Smooth muscle cell (in vitro differentiated cells): Measurements from ENCODE around the gene TRIM74. TPM values are rescaled to one million over a fixed set of nuclear protein-coding genes. Genes with fewer than 3 reads are reported as not detected.
"Not testable (repeated sequence)": the region's sequence is repeated elsewhere in the genome, so short reads cannot be mapped to it uniquely, and the experiment has no call there.

Experiments
- DNase-seq: peaks from one replicate; lab custom pipeline; 2025; ENCODE audit not compliant: unreplicated experiment; lab: John Stamatoyannopoulos, UW
- H2AFZ ChIP-seq: fragments of 200-600 bp; sonication (generic); 2 replicates; pipeline ENCODE4 v1.6.0; 2016; ENCODE audit warnings: antibody characterized with exemption, low read depth, mild to moderate bottlenecking
- H3F3A ChIP-seq: fragments of 200-600 bp; sonication (generic); 2 replicates; pipeline ENCODE4 v1.6.0; 2017; ENCODE audit warnings: antibody characterized with exemption, low read depth
- H3K27ac ChIP-seq: fragments of 200-600 bp; sonication (generic); 2 replicates; pipeline ENCODE4 v1.5.1; 2016; ENCODE audit warnings: low read depth, mild to moderate bottlenecking
- H3K27me3 ChIP-seq: fragments of 200-600 bp; sonication (generic); 2 replicates; pipeline ENCODE4 v1.6.1; 2016; ENCODE audit warnings: low read depth, mild to moderate bottlenecking
- H3K36me3 ChIP-seq: fragments of 200-600 bp; sonication (generic); 2 replicates; pipeline ENCODE4 v1.5.1; 2016; ENCODE audit warnings: low read depth
- H3K4me1 ChIP-seq: fragments of 200-600 bp; sonication (generic); 2 replicates; pipeline ENCODE4 v1.5.1; 2016; ENCODE audit warnings: low read depth
- H3K4me2 ChIP-seq: fragments of 200-600 bp; sonication (generic); 2 replicates; pipeline ENCODE4 v1.6.0; 2016; ENCODE audit warnings: mild to moderate bottlenecking
- H3K4me3 ChIP-seq: fragments of 200-600 bp; sonication (generic); 2 replicates; pipeline ENCODE4 v1.5.1; 2016; ENCODE audit warnings: mild to moderate bottlenecking
- H3K79me2 ChIP-seq: fragments of 200-600 bp; sonication (generic); 2 replicates; pipeline ENCODE4 v1.6.0; 2016; ENCODE audit warnings: low read depth, mild to moderate bottlenecking
- H3K9ac ChIP-seq: fragments of 200-600 bp; sonication (generic); 2 replicates; pipeline ENCODE4 v1.6.0; 2016; ENCODE audit warnings: low read depth
- H3K9me3 ChIP-seq: fragments of 200-600 bp; sonication (generic); replicated peaks from 2 replicates; pipeline ENCODE4 v1.5.1; 2016; ENCODE audit warnings: low read depth
- H4K20me1 ChIP-seq: fragments of 200-600 bp; sonication (generic); 2 replicates; pipeline ENCODE4 v1.6.0; 2016; ENCODE audit warnings: low read depth
- WGBS: methylation state at CpG from one replicate; pipeline ENCODE4 v1.1.7; 2016; ENCODE audit warnings: low lambda C conversion rate; 5-methylcytosine and 5-hydroxymethylcytosine counted together
- polyA plus RNA-seq: library from polyadenylated mRNA; unstranded; fragments of >200 nt; fragmentation: Nextera tagmentation; extraction: Ambion mirVana; gene quantifications from 2 replicates; pipeline ENCODE4 v1.2.1, GENCODE V29; 2016
- total RNA-seq: library from RNA; depleted of rRNA; stranded (reverse); fragments of >200 nt; gene quantifications from 2 replicates; pipeline ENCODE4 v1.2.3, GENCODE V29; 2014

TRIM74 gene
- total and polyA plus RNA-seq, 2 experiments from 2014 or later = 0.46 TPM; not detected in 1

DNA sequence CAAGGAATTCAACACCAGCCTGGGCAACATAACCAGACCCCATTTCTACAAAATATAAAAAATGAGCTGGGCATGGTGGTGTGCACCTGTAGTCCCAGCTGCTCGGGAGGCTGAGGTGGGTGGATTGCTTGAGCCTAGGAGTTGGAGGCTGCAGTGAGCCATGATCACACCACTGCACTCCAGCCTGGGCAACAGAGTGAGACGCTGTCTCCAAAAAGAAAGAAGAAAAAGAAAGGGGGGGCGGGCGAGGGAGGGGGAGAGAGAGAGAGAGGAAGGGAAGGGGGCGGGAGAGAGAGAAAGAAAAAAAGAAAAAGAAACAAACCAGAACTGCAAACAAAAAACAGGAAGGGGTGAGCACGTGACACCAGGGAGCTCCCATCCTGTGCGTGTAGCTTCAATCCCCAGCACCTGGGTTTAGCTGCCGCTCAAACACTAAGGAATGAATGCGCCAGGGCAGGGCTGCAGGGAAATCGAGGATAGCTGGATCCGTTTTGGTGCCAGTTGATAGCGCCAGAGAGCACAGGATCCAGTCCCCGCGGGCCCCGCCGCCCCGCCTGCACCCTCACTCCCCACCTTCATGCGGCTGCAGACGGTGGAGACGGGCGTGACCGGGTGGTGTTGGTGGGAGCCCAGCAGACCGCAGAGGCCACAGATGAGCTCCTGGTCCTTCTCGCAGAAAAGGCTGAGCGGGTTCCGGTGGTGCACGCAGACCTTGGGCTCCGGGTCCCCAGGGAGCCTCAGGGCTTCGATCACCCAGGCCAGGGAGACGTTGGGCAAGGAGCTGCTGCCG is 3.9 kb downstream of the TRIM74 start:
- not testable (repeated sequence) for H3K4me2 ChIP-seq, DNase-seq, H3K4me3 ChIP-seq, H3F3A ChIP-seq, H3K27me3 ChIP-seq, H3K9me3 ChIP-seq, H3K4me1 ChIP-seq, H3K36me3 ChIP-seq, H2AFZ ChIP-seq, H3K9ac ChIP-seq, H3K27ac ChIP-seq, H3K79me2 ChIP-seq, H4K20me1 ChIP-seq
- WGBS = no CpG with 5 or more reads among the region's 31 CpGs

DNA sequence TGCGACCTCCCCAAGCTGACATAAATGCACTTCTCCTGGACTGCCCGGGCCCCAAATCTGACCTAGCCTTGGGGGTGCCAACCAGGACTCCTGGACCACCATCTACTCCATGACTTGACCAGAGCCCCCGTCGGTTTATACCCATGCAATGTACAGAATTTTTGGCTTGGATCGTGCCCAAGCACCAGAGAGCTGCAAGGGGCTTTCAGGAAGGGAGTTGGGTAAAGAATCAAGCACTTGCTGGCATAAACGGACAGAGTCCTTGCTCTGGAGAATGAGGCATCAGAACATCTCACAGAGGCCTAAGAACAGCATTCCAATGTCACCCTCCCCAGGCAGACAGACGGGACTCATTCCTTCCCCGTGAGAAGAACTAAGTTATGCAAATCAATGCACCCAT is 6.2 kb downstream of the TRIM74 start:
- 90% methylated on average over 4 of the region's 8 CpGs for WGBS
- H3K79me2 ChIP-seq, DNase-seq, H3K4me2 ChIP-seq, H3K4me3 ChIP-seq, H3K27me3 ChIP-seq, H3K9me3 ChIP-seq, H4K20me1 ChIP-seq, H3K36me3 ChIP-seq, H3K4me1 ChIP-seq, H3K27ac ChIP-seq, H3F3A ChIP-seq, H3K9ac ChIP-seq, H2AFZ ChIP-seq: not testable (repeated sequence)

DNA sequence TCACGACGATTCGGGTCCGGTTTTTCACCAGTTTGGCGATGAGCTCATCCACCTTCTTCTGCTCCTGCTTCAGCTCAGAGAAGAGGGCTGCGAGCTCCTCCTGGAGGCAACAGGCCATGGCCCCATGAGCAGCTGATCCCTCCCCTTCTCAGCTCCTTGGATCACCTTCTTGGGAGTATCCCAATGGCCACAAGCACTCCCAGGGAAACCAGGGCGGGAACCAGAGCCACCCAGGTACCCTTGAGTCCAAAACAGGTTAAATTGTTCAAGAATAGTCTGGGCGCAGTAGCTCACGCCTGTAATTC is 8.0 kb downstream of the TRIM74 start:
- not testable (repeated sequence) for DNase-seq, H3K79me2 ChIP-seq, H3K27me3 ChIP-seq, H3K9me3 ChIP-seq, H3F3A ChIP-seq, H3K27ac ChIP-seq, H3K4me1 ChIP-seq, H3K9ac ChIP-seq, H4K20me1 ChIP-seq, H3K36me3 ChIP-seq, H3K4me3 ChIP-seq, H3K4me2 ChIP-seq, H2AFZ ChIP-seq
- no CpG with 5 or more reads among the region's 9 CpGs for WGBS

DNA sequence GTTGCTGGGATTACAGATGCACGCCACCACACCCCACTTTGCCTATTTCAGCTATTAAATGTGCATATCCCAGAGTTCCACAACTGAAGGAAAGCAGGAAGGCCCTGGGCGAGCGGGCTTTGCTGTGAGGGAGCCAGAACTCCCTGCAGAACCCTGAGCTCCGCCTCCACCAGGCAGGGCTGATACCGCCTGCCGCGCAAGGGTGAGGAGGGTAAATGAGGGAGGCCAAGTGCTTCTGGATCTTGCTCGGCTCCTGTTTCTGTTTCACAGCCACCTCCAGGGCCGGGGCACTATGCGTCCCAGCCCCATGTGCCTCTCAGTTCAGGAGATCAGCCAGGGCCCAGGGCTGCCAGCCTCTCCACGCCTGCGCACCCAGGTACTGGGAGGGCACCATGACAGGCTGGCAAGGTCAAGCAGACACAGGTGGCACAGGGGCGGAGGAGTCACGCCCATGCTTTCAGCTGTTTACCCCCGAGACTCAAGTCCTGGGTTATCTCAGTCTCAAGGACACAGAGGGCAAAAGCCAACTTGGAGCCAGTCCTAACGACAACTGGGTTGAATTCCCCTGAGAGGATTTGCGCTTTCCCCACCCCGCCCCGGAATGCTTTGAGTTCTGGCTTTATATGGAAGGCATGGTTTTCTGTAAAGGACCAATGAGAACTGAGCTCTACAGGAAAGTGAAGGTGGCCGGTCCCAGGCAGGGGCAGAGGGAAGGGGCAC is 8.5 kb downstream of the TRIM74 start:
- not testable (repeated sequence) for H3K27me3 ChIP-seq, H3K27ac ChIP-seq, H3K9me3 ChIP-seq, H3K4me1 ChIP-seq, DNase-seq, H3K4me3 ChIP-seq, H2AFZ ChIP-seq, H3K36me3 ChIP-seq, H3K4me2 ChIP-seq, H3K79me2 ChIP-seq, H3K9ac ChIP-seq, H4K20me1 ChIP-seq, H3F3A ChIP-seq
- no CpG with 5 or more reads among the region's 20 CpGs for WGBS

DNA sequence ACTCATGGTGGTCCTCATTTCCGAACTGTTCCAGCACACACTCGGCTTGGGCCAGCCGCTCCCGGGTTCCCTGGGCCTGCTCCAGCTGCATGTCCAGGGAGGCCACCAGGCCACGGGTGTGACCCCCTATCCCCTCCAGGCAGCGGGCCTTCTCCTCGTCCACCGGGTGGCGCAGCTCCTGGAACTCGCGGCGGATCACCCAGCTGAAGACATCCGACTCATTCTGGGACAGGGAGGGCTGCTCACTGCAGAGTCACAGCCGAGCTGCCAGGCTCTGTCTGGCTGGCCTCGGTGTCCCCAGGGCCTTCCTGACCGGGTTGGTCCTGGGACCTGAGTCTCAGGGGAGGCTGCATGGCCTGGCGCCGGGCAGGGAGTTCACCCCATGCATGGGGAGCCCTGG is 9.2 kb downstream of the TRIM74 start:
- not testable (repeated sequence) for H3K9me3 ChIP-seq, H3K9ac ChIP-seq, DNase-seq, H3K79me2 ChIP-seq, H3K4me3 ChIP-seq, H4K20me1 ChIP-seq, H3K27me3 ChIP-seq, H3K27ac ChIP-seq, H3F3A ChIP-seq, H3K4me2 ChIP-seq, H2AFZ ChIP-seq, H3K4me1 ChIP-seq, H3K36me3 ChIP-seq
- 78% methylated on average over 4 of the region's 18 CpGs for WGBS

DNA sequence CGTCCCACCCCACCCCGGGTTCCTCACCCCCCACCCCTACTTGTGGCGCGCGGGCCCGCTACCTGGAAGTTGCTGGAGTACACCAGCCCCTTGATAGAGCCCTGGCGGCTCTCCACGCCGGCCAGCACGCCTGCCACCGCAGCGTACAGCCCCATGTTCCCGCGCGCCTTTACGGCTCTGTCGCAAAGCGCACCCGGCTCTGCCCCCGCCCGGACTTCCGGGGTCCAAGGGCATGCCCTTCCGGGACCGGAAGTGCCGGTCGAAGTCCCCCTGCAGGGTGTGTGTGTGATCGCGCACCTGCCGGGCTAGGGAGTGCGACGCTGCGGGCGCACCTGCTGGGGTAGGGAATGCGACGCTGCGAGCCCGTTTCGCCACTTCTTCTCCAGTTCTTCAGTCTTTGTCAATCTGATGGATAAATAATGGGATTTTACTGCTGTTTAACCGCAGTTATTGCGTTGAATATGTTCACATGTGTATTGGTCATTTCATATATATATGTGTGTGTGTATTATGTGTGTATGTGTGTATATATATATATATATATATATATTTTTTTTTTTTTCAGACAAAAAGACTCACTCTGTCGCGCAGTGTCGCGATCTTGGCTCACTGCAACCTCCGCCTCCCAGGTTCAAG is 14.6 kb downstream of the TRIM74 start:
- not testable (repeated sequence) for H3F3A ChIP-seq, H3K4me1 ChIP-seq, H3K79me2 ChIP-seq, H3K9me3 ChIP-seq, H4K20me1 ChIP-seq, H3K27ac ChIP-seq, H3K4me2 ChIP-seq, H3K36me3 ChIP-seq, H2AFZ ChIP-seq, H3K9ac ChIP-seq, H3K27me3 ChIP-seq, DNase-seq
- peak overlapping the region; percentile 40 for H3K4me3 ChIP-seq
- 31% methylated on average over 6 of the region's 45 CpGs for WGBS

DNA sequence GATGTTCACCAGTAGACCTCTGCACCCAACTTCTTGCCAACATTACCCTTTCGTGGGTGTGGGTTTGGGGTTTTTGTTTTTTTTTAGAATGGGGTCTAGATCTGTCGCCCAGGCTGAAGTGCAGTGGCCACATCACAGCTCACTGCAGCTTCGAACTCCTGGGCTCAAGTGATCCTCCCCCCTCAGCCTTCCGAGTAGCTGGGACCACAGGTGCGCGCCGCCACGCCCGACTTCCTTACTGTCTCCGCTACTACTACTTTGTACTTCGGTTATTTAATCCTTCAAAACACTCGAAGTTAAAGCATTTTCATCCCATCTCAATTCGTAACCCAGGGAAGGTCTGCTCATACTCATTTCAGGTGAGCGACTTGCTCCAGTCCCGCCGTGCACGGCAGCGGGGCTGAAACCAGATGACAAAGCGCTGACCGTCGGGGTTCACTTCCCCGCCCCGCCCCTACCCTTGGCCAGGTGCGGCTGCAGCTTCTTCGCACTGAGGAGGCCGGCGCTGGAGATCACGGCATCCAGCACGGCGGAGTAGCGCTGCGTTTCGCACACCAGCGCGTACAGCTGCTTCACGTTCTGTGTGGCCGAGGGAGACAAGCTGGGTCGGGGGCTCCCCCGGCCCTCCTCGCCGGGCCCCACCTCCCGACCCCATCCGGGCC is 15.2 kb downstream of the TRIM74 start:
- WGBS = 0% methylated on average over 1 of the region's 43 CpGs
- not testable (repeated sequence) for H3K36me3 ChIP-seq, H3K27me3 ChIP-seq, H3K79me2 ChIP-seq, H3K9ac ChIP-seq, H3F3A ChIP-seq, H3K27ac ChIP-seq, H3K9me3 ChIP-seq, H3K4me1 ChIP-seq, DNase-seq, H2AFZ ChIP-seq, H4K20me1 ChIP-seq
- Histone ChIP-seq H3K4me3 (peak overlapping the region; percentile 40), H3K4me2 (peak overlapping the region; percentile 85)

DNA sequence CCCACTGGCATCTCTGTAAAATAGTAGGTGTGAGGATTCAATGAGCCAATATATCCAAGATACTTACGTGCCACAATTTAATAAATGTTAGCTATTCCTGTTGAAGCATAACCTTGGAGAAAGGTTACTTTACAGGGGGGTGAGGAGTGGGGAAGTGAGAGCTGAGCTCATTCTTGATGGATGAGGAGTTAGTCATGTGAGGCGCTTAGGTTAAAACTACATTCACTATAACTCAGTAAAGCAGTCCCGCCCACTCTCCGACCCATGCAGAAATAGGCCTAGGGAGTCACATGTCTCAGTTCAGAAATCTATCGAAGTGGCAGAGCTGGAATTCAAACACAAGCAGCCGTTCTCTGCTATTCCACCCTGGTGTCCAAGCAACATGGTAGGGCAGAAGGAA is 18.8 kb downstream of the TRIM74 start:
- H3K79me2 ChIP-seq, H3K4me2 ChIP-seq, H3F3A ChIP-seq, DNase-seq, H3K36me3 ChIP-seq, H3K4me3 ChIP-seq, H3K9me3 ChIP-seq, H3K27ac ChIP-seq, H4K20me1 ChIP-seq, H3K9ac ChIP-seq, H3K4me1 ChIP-seq, H2AFZ ChIP-seq, H3K27me3 ChIP-seq: not testable (repeated sequence)
- 90% methylated on average over 4 of the region's 6 CpGs for WGBS
